ENCODE data around the gene SLC12A4.
"Not testable (repeated sequence)": the region's sequence is repeated elsewhere in the genome, so short reads cannot be mapped to it uniquely, and the experiment has no call there.

SLC12A4 gene

GRCh38 chr16:67975321-67976105, 7.1 kb upstream of the SLC12A4 start:
- no peak overlapping the region for H3K4me3 ChIP-seq (ENCODE audit: low read depth, low read length)
- no peak for DNase-seq (ENCODE audit: low read depth)
- no peak for TF ChIP-seq CTCF (conservative IDR thresholded peaks at IDR 0.05; ENCODE audit: low read depth, low read length)

GRCh38 chr16:67972285-67972684, 3.8 kb upstream of the SLC12A4 start:
- H3K4me3 ChIP-seq (ENCODE audit: low read depth, low read length); DNase-seq (ENCODE audit: low read depth): not testable (repeated sequence)

- no peak for TF ChIP-seq CTCF (conservative IDR thresholded peaks at IDR 0.05; ENCODE audit: low read depth, low read length)
- no peak overlapping the region for H3K4me3 ChIP-seq (ENCODE audit: low read depth, low read length)
- no peak for DNase-seq (ENCODE audit: low read depth)
Measured at GRCh38 chr16:67971111-67971510, 2.7 kb upstream of the SLC12A4 start.

- peak; percentile 33 for DNase-seq (ENCODE audit: low read depth)
Measured at GRCh38 chr16:67969254-67970039, 1.0 kb upstream of the SLC12A4 start.

GRCh38 chr16:67967958-67968399, 458 bp downstream of the SLC12A4 start:
- DNase-seq (ENCODE audit: low read depth) = peak; percentile 28
- TF ChIP-seq CTCF (conservative IDR thresholded peaks at IDR 0.05; ENCODE audit: low read depth, low read length) = no peak
- H3K4me3 ChIP-seq (ENCODE audit: low read depth, low read length) = peak overlapping the region; percentile 84

More at GRCh38 chr16:67969254-67970039, 1.0 kb upstream of the SLC12A4 start:
- peak overlapping the region; percentile 84 for H3K4me3 ChIP-seq (ENCODE audit: low read depth, low read length)
- TF ChIP-seq CTCF (conservative IDR thresholded peaks at IDR 0.05; ENCODE audit: low read depth, low read length) = no peak

GRCh38 chr16:67967183-67967957, 1.1 kb downstream of the SLC12A4 start:
- no peak for TF ChIP-seq CTCF (conservative IDR thresholded peaks at IDR 0.05; ENCODE audit: low read depth, low read length)
- peak; percentile 37 for DNase-seq (ENCODE audit: low read depth)

More at GRCh38 chr16:67967183-67967957, 1.1 kb downstream of the SLC12A4 start:
- peak overlapping the region; percentile 84 for H3K4me3 ChIP-seq (ENCODE audit: low read depth, low read length)
